ENCODE measurements around the gene ASCC1. TPM values are rescaled to one million over a fixed set of nuclear protein-coding genes. Genes with fewer than 3 reads are reported as not detected.

Gene ASCC1
- polyA plus RNA-seq, 2 of the 4 experiments (the other 2 are of a cell fraction) = 56.5 to 82.3 TPM

- FAIRE-seq (no peak), DNase-seq (ENCODE audit: low read depth in 1 of 2, low spot score in 1 of 2) (no peak), ATAC-seq (no peak)
- POLR2A ChIA-PET = no interaction called here
- WGBS (ENCODE audit: missing lambda C conversion rate) = 94% methylated on average over 5 of the region's 5 CpGs
- H3K27ac ChIP-seq = no peak overlapping the region
- H3K4me2 ChIP-seq = no peak overlapping the region
- TF ChIP-seq, protein P1, sequence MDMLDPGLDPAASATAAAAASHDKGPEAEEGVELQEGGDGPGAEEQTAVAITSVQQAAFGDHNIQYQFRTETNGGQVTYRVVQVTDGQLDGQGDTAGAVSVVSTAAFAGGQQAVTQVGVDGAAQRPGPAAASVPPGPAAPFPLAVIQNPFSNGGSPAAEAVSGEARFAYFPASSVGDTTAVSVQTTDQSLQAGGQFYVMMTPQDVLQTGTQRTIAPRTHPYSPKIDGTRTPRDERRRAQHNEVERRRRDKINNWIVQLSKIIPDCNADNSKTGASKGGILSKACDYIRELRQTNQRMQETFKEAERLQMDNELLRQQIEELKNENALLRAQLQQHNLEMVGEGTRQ (IDR thresholded peaks at IDR 0.05) = no peak
- TF ChIP-seq FOSB (CRISPR knock-in tag; IDR thresholded peaks at IDR 0.05) (no peak), MAFK (IDR thresholded peaks at IDR 0.05; ENCODE audit: partially characterized antibody) (no peak), HOXA7 (CRISPR knock-in tag; IDR thresholded peaks at IDR 0.05) (no peak), CEBPB (IDR thresholded peaks at IDR 0.05) (no peak), RFX5 (IDR thresholded peaks at IDR 0.05) (no peak), MYC (IDR thresholded peaks at IDR 0.05; ENCODE audit: borderline replicate concordance, low read length) (no peak), POLR2A (IDR thresholded peaks at IDR 0.05; ENCODE audit: low read length) (no peak), RCOR1 (IDR thresholded peaks at IDR 0.05; ENCODE audit: low read depth, low read length) (no peak), JUN (IDR thresholded peaks at IDR 0.05) (no peak), BCL3 (IDR thresholded peaks at IDR 0.05) (no peak), ZFP36 (IDR thresholded peaks at IDR 0.05; ENCODE audit: borderline replicate concordance, partially characterized antibody) (no peak), CHD4 (IDR thresholded peaks at IDR 0.05; ENCODE audit: borderline replicate concordance) (no peak), EHMT2 (IDR thresholded peaks at IDR 0.05; ENCODE audit: low read depth) (no peak), PBX3 (IDR thresholded peaks at IDR 0.05) (no peak), ELK1 (IDR thresholded peaks at IDR 0.05; ENCODE audit: low read depth, low read length) (no peak), KDM5A (IDR thresholded peaks at IDR 0.05) (no peak)
- TF ChIP-seq, protein P2, sequence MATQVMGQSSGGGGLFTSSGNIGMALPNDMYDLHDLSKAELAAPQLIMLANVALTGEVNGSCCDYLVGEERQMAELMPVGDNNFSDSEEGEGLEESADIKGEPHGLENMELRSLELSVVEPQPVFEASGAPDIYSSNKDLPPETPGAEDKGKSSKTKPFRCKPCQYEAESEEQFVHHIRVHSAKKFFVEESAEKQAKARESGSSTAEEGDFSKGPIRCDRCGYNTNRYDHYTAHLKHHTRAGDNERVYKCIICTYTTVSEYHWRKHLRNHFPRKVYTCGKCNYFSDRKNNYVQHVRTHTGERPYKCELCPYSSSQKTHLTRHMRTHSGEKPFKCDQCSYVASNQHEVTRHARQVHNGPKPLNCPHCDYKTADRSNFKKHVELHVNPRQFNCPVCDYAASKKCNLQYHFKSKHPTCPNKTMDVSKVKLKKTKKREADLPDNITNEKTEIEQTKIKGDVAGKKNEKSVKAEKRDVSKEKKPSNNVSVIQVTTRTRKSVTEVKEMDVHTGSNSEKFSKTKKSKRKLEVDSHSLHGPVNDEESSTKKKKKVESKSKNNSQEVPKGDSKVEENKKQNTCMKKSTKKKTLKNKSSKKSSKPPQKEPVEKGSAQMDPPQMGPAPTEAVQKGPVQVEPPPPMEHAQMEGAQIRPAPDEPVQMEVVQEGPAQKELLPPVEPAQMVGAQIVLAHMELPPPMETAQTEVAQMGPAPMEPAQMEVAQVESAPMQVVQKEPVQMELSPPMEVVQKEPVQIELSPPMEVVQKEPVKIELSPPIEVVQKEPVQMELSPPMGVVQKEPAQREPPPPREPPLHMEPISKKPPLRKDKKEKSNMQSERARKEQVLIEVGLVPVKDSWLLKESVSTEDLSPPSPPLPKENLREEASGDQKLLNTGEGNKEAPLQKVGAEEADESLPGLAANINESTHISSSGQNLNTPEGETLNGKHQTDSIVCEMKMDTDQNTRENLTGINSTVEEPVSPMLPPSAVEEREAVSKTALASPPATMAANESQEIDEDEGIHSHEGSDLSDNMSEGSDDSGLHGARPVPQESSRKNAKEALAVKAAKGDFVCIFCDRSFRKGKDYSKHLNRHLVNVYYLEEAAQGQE (IDR thresholded peaks at IDR 0.05) = no peak
- no peak overlapping the region for H3K4me3 ChIP-seq
- H3K9me3 ChIP-seq = no peaks in the 10 kb centered on the region
- CTCF ChIA-PET = interaction anchor here (1.0 kb wide), 1 partner anchor 51 kb away, joined by 3 read pairs; no protein-coding TSS in a partner anchor
- H3K4me1 ChIP-seq = peaks cover 24% of the 10 kb centered on the region
Observed at GRCh38 chr10:72105710-72106109, 110.4 kb downstream of the ASCC1 start.

DNA sequence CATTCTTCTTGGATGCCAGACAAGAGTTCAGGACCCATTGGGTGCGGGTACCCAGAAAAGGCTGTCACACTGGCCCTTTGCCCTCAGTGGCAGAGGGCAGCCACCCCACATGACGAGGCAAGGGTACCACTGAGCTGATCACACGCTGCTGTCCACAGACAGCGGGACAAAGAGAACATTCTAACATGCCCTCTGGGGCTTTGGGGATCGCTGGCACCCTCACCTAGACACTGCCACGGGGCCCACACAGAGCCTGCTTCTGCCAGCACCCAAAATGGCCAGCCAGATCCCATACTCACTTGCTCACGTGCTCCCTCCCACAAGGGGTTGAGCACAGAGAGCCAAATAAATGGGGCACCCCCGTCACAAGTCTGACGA is 111.0 kb downstream of the ASCC1 start:
- TF ChIP-seq NR3C1 (IDR thresholded peaks at IDR 0.05) = no peak
- TF ChIP-seq, protein P3, sequence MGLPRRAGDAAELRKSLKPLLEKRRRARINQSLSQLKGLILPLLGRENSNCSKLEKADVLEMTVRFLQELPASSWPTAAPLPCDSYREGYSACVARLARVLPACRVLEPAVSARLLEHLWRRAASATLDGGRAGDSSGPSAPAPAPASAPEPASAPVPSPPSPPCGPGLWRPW (IDR thresholded peaks at IDR 0.05) = no peak
- TF ChIP-seq JUNB (IDR thresholded peaks at IDR 0.05) = no peak
- no peak for TF ChIP-seq RAD21 (conservative IDR thresholded peaks at IDR 0.05 in 1 of 2, IDR thresholded peaks at IDR 0.05 in 1 of 2)
- no peak for TF ChIP-seq CHD4 (IDR thresholded peaks at IDR 0.05; ENCODE audit: borderline replicate concordance)
- no peak for TF ChIP-seq FOSB (CRISPR knock-in tag; IDR thresholded peaks at IDR 0.05)
- TF ChIP-seq PBX3 (IDR thresholded peaks at IDR 0.05) = no peak
- TF ChIP-seq EP300 (IDR thresholded peaks at IDR 0.05) = no peak
- no peak for TF ChIP-seq HOXA7 (CRISPR knock-in tag; IDR thresholded peaks at IDR 0.05)
- no peak for TF ChIP-seq JUN (IDR thresholded peaks at IDR 0.05)
- TF ChIP-seq MYC (IDR thresholded peaks at IDR 0.05; ENCODE audit: borderline replicate concordance, low read length) = no peak
- TF ChIP-seq POLR2AphosphoS2 (conservative IDR thresholded peaks at IDR 0.05; ENCODE audit: low read length) = no peak
- DNase-seq (ENCODE audit: low read depth in 1 of 2, low spot score in 1 of 2) (no peak), ATAC-seq (no peak), FAIRE-seq (no peak)
- H3K4me2 ChIP-seq = no peak overlapping the region
- CTCF ChIA-PET = no interaction called here
- 93% methylated on average over 9 of the region's 9 CpGs for WGBS (ENCODE audit: missing lambda C conversion rate)
- no peak overlapping the region for H3K27ac ChIP-seq
- POLR2A ChIA-PET = no interaction called here
- no peak overlapping the region for H3K4me3 ChIP-seq
- peaks cover 24% of the 10 kb centered on the region for H3K4me1 ChIP-seq
- no peaks in the 10 kb centered on the region for H3K9me3 ChIP-seq
